Measurements from ENCODE around the gene KLF11.
"Not testable (repeated sequence)": the region's sequence is repeated elsewhere in the genome, so short reads cannot be mapped to it uniquely, and the experiment has no call there.

The KLF11 gene

DNA sequence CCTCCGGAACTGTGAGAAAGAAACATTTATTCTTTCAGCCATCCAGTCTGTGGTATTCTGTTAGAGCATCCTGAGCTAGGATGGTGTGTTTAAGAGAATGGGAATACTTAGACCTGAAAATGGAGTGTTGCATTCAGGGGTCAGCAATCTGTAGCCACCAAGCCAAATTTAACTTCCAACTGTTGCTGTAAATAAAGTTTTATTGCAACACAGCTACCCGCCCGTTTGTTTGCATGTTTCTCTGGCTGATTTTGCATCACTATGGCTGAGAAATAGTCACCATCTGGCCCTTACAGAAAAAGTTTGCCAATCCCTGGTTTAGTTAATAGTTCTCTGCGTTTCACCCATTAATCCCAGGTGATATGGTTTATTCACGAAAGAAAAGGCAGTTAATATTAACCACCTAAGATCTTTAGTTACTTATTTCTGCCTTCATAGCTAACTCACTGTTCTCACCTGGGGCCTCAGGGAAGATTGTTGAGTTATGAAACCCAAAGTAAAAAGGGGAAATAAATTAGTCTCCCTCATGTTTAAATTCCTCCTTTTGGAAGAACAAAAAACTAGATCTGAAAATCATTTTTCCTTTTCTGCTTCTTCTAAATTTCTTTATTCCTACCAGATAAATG, 46.3 kb downstream of the KLF11 start:
- H3K4me3 ChIP-seq (ENCODE audit: low read length), result no peak overlapping the region
- TF ChIP-seq, protein P1, sequence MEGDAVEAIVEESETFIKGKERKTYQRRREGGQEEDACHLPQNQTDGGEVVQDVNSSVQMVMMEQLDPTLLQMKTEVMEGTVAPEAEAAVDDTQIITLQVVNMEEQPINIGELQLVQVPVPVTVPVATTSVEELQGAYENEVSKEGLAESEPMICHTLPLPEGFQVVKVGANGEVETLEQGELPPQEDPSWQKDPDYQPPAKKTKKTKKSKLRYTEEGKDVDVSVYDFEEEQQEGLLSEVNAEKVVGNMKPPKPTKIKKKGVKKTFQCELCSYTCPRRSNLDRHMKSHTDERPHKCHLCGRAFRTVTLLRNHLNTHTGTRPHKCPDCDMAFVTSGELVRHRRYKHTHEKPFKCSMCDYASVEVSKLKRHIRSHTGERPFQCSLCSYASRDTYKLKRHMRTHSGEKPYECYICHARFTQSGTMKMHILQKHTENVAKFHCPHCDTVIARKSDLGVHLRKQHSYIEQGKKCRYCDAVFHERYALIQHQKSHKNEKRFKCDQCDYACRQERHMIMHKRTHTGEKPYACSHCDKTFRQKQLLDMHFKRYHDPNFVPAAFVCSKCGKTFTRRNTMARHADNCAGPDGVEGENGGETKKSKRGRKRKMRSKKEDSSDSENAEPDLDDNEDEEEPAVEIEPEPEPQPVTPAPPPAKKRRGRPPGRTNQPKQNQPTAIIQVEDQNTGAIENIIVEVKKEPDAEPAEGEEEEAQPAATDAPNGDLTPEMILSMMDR (IDR thresholded peaks at IDR 0.05; ENCODE audit: insufficient read depth, low read depth, low read length, missing control alignments), result no peak
- no peak for DNase-seq (ENCODE audit: low read depth)

DNA sequence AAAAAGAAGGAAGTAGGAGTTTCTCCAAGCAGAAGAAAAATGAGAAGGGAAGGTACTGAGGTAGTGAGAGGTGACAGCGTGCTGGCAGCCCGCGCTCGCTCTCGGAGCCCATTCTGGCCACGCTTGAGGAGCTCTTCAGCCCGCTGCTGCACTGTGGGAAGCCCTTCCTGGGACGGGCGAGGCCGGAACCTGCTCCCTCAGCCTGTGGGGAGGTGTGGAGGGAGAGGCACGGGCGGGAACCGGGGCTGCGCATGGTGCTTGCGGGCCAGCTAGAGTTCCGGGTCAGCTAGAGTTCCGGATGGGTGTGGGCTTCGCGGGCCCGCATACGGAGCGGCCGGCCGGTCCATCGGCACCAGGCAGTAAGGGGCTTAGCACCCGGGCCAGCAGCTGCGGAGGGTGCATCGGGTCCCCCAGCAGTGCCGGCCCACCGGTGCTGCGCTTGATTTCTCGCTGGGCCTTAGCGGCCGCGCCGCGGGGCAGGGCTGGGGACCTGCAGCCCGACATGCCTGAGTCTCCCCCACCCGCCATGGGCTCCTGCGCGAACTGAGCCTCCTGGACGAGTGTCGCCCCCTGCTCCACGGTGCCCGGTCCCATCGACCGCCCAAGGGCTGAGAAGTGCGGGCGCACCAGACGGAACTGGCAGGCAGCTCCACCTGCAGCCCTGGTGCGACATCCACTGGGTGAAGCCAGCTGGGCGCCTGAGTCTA, 48.0 kb downstream of the KLF11 start:
- TF ChIP-seq, protein P1 (IDR thresholded peaks at IDR 0.05; ENCODE audit: insufficient read depth, low read depth, low read length, missing control alignments), result no peak
- H3K4me3 ChIP-seq (ENCODE audit: low read length), result peak overlapping the region; percentile 28
- DNase-seq (ENCODE audit: low read depth), result no peak

DNA sequence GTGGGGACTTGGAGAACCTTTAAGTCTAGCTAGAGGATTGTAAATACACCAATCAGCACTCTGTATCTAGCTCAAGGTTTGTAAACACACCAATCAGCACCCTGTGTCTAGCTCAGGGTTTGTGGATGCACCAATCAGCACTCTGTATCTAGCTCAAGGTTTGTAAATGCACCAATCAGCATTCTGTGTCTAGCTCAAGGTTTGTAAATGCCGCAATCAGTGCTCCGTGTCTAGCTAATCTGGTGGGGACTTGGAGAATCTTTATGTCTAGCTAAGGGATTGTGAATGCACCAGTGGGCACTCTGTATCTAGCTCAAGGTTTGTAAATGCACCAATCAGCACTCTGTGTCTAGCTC, 48.5 kb downstream of the KLF11 start:
- not testable (repeated sequence) for DNase-seq (ENCODE audit: low read depth)

DNA sequence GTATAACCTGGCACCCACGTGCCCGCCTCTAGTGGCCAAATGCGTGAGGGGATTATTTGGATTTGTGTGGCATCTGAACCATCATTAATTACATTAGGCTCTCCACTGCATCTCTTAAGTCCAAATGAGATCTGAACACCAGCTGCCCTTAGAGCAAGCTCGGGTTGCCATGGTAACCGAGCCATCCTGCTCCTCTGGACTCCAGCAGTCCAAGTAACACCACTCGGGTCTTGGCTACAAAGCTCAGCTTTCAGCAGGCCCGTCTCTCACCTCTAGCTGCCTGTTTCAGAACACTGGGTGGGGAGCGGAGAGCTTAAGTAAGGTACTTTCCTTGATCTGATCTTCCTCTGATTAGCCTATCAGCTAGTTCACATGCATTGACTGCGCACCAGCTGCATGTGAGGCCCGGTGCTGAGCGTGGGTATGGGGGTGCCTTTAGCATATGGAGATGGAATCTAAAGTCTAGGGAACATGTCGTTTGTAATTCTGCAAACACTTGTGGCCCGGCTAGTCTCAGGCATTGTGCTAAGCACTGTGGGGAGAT, 51.0 kb downstream of the KLF11 start:
- no peak overlapping the region for H3K4me3 ChIP-seq (ENCODE audit: low read length)
- no peak for DNase-seq (ENCODE audit: low read depth)

More for the DNA sequence above, 48.5 kb downstream of the KLF11 start:
- H3K4me3 ChIP-seq (ENCODE audit: low read length), result not testable (repeated sequence)

DNA sequence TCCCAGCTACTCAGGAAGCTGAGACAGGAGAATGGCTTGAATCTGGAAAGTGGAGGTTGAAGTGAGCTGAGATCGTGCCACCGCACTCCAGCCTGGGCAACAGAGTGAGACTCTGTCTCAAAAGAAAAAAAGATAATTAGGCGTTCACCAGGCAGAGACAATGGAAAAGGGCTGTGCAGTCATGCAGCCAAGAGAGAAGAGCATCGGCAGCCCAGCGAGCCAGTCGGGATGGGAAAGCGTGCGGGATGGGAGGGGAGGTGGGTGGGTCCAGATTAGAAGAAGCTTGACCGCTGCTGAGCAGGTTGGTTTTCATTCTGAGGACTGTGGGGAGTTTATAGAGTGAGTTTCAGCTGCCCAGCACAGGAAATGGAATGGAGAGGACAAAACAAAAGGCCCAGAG, 51.8 kb downstream of the KLF11 start:
- no peak overlapping the region for H3K4me3 ChIP-seq (ENCODE audit: low read length)
- no peak for DNase-seq (ENCODE audit: low read depth)
- TF ChIP-seq, protein P1 (IDR thresholded peaks at IDR 0.05; ENCODE audit: insufficient read depth, low read depth, low read length, missing control alignments), result no peak

More for the DNA sequence above, 51.0 kb downstream of the KLF11 start:
- TF ChIP-seq, protein P1 (IDR thresholded peaks at IDR 0.05; ENCODE audit: insufficient read depth, low read depth, low read length, missing control alignments), result no peak

DNA sequence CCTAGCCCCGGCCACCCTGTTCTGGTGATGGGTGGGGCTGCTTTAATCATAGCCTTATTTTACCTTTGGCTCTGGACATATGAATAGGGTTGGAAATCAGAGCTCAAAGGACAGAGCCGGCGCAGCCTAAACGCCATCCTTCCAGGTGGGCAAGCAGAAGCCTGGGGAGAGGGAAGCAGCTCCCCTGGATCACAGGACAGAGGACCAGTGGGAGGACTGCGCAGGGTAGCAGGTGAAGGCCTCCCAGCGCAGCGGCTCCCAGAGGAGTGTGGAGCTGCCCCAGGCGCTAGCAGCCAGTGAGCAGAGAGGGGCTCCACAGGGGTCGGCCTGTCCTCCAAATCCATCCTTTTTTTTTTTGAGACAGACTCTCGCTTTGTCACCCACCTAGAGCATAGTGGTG, 53.3 kb downstream of the KLF11 start:
- no peak for DNase-seq (ENCODE audit: low read depth)
- no peak overlapping the region for H3K4me3 ChIP-seq (ENCODE audit: low read length)
- TF ChIP-seq, protein P1 (IDR thresholded peaks at IDR 0.05; ENCODE audit: insufficient read depth, low read depth, low read length, missing control alignments), result no peak

DNA sequence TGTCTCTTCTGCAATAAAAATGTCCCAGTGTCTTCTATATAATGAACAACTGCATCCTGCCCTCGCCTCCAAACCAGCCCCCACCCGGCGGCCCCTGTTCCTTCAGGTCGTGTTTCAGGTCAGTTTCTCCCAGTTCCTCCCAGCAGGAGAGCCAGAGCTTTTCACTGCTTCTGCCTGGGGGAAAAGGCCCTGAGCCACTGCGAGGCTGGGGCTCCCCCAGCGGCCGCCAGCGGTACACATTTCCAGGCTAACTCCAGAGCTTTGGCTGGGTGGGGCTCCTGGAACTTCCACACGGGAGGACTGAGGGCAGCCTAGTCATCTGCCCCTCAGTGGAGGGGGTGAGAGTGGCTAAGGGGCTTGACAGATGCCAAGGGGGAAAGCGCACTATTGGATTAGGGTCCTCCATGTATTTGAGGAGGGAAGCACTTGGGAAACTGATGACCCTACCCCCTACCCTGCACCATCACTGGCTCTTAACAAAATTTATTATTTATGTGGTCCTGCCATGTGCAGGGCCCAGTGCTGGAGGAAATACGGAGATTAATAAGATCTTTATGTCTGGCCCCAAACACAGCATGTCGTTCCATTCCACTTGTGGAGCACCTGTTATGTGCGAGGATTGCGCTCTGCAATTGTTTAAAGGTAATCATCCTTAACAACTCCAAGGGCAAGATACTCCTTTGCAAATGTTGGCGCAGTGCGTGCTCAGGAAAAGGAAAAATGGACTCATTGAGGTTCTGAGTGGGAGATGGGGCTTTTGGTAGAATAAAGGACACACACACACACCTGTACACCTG, 54.2 kb downstream of the KLF11 start:
- peak; percentile 67 for DNase-seq (ENCODE audit: low read depth)
- TF ChIP-seq, protein P1 (IDR thresholded peaks at IDR 0.05; ENCODE audit: insufficient read depth, low read depth, low read length, missing control alignments), result peak; percentile 88

More for the DNA sequence above, 54.2 kb downstream of the KLF11 start:
- H3K4me3 ChIP-seq (ENCODE audit: low read length), result no peak overlapping the region

Data from epithelial cell of esophagus (primary cell).